ENCODE results near the gene MYL12A. TPM values are rescaled to one million over a fixed set of nuclear protein-coding genes. Genes with fewer than 3 reads are reported as not detected.

MYL12A gene
- polyA plus RNA-seq, 3 donors = 469 to 1,360 (median 1,139) TPM

DNA sequence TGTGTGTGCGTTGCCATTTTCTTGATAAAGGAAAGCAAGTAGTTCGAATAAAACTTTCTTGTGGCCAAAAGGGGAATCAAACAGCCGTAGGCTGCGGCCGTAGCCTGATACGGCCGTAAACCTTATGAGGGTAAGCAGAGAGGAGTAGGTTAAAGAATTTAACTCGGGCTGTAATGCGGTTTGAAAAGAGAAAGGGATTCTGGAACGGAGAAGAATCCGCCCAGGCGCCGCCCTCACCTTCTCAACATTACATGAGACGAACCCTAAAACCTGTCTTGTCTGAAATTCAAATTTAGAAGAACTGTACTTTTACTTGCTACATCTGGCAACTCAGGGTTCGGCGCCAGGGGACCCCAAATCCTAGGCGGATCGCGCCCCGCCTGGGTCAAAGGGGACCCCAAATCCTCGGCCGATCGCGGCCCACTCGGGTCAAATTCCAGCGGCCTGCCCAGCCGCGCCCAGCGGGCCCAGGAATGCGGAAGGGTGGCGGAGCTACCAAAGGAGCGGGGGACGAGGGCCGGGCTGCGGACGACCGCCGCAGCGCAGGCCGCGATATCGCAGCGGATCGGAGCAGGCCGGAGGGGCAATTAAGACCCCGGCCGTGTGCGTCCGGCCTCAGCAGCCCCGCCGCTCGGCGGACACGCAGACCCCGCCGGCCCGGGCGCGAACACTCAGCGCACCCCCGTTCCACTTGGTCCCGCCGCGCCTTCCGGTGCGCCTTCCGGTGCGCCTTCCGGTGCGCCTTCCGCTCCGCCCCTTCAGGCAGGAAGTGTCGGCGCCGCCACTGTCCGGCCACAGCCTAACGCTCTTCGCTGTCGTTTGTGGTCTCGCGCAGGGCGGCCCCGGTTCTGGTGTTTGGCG lies 14.0 kb downstream of the MYL12A start, which contains the start of gene MYL12B:
Gene MYL12B, plus strand, starts transcription at position 761 of the 861 bp plus-strand sequence. CDS start 10,766 bp downstream, outside the sequence.
- no peaks in the 10 kb centered on the region for H3K27me3 Mint-ChIP-seq (ENCODE audit: low read depth in 3 of 3)
- H3K4me3 Mint-ChIP-seq = peak within 1 kb of the TSS; percentile 82 to 96
- Histone ChIP-seq H2AFZ (ENCODE audit: insufficient read depth, low read depth, low read length, poor library complexity, severe bottlenecking) (peak within 1 kb of the TSS; percentile 71), H3K4me2 (replicated peaks; ENCODE audit: extremely low read depth, low read length, poor library complexity, severe bottlenecking) (peak within 1 kb of the TSS; percentile 79), H3K4me1 (ENCODE audit: control insufficient read depth in 1 of 2, insufficient read depth in 2 of 2, low read length in 2 of 2) (peaks cover 47 to 58% of the 10 kb centered on the region in 2 donors), H3K27ac (ENCODE audit: low read depth in 1 of 2, low read length in 2 of 2) (peak within 1 kb of the TSS; percentile 83 to 90), H3K9ac (ENCODE audit: insufficient read depth, low read length, poor library complexity, severe bottlenecking) (peak within 1 kb of the TSS; percentile 88), H3K9me3 (replicated peaks in 1 of 2; ENCODE audit: control insufficient read depth in 1 of 2, insufficient read depth in 1 of 2, low read length in 2 of 2) (no peaks in the 10 kb centered on the region), H4K20me1 (ENCODE audit: insufficient read depth, low read length) (peaks cover 51% of the 10 kb centered on the region), H3K4me3 (replicated peaks in 1 of 3; ENCODE audit: low read depth in 2 of 3, low read length in 3 of 3) (peak within 1 kb of the TSS; percentile 64 to 84 (median 80)), H3K36me3 (replicated peaks in 1 of 2; ENCODE audit: control insufficient read depth in 1 of 2, insufficient read depth in 2 of 2, low read length in 2 of 2) (peaks cover 14 to 26% of the 10 kb centered on the region in 2 donors), H3K27me3 (ENCODE audit: control insufficient read depth in 2 of 2, insufficient read depth in 2 of 2, low read length in 2 of 2) (no peaks in the 10 kb centered on the region), H3K79me2 (ENCODE audit: insufficient read depth, low read length) (peaks cover 69% of the 10 kb centered on the region)
- peaks cover 0 to 2% (median 0%) of the 10 kb centered on the region in 7 donors for H3K9me3 Mint-ChIP-seq
- TF ChIP-seq, protein P1, sequence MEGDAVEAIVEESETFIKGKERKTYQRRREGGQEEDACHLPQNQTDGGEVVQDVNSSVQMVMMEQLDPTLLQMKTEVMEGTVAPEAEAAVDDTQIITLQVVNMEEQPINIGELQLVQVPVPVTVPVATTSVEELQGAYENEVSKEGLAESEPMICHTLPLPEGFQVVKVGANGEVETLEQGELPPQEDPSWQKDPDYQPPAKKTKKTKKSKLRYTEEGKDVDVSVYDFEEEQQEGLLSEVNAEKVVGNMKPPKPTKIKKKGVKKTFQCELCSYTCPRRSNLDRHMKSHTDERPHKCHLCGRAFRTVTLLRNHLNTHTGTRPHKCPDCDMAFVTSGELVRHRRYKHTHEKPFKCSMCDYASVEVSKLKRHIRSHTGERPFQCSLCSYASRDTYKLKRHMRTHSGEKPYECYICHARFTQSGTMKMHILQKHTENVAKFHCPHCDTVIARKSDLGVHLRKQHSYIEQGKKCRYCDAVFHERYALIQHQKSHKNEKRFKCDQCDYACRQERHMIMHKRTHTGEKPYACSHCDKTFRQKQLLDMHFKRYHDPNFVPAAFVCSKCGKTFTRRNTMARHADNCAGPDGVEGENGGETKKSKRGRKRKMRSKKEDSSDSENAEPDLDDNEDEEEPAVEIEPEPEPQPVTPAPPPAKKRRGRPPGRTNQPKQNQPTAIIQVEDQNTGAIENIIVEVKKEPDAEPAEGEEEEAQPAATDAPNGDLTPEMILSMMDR (IDR thresholded peaks at IDR 0.05) = no peak
- peaks cover 62% of the 10 kb centered on the region for H3K4me1 Mint-ChIP-seq
- H3K36me3 Mint-ChIP-seq = peaks cover 21 to 27% of the 10 kb centered on the region in 2 donors
- intact Hi-C loops (cut with micrococcal nuclease) = loop anchor here (2.0 to 10.0 kb wide), 4 partner anchors 15 to 333 kb away; partner anchors contain the start of gene MYL12A (in 1 of the 2)
- under 1% methylated on average over 74 of the region's 84 CpGs for WGBS (ENCODE audit: insufficient coverage)
- H3K27ac Mint-ChIP-seq = peak within 1 kb of the TSS; percentile 96 to 99 (median 98)
- DNase-seq = peak; percentile 79 to 84 (median 83)

Data from CD14-positive monocyte (primary cell).